GM12865 (cell line): ENCODE results near the gene REPIN1.

Experiments
- DNase-seq: peaks from one replicate; pipeline ENCODE4 v3.0.0; 2010; ENCODE audit warnings: low read depth
- H3K4me3 ChIP-seq: 2 replicates; pipeline ENCODE4 v1.5.1; 2011; ENCODE audit warnings: mild to moderate bottlenecking, low read depth, low read length, control low read depth
- CTCF ChIP-seq: IDR thresholded peaks from 2 replicates; pipeline ENCODE4 v1.5.1; 2011; ENCODE audit warnings: low read length, control low read depth, low read depth, inconsistent platforms; ENCODE audit not compliant: insufficient read depth; ENCODE audit errors: missing control alignments

The REPIN1 gene

GRCh38 chr7:150330211-150330885 lies 38.3 kb upstream of the REPIN1 start:
- no peak overlapping the region for H3K4me3 ChIP-seq
- DNase-seq, result no peak
- no peak for TF ChIP-seq CTCF

- DNase-seq, result no peak
- no peak for TF ChIP-seq CTCF
- no peak overlapping the region for H3K4me3 ChIP-seq
Observed at GRCh38 chr7:150332852-150333635, 35.6 kb upstream of the REPIN1 start.

- DNase-seq, result no peak
- no peak for TF ChIP-seq CTCF
- no peak overlapping the region for H3K4me3 ChIP-seq
Observed at GRCh38 chr7:150333659-150334058, 35.0 kb upstream of the REPIN1 start.

GRCh38 chr7:150334108-150334507 lies 34.5 kb upstream of the REPIN1 start:
- DNase-seq, result no peak
- TF ChIP-seq CTCF, result no peak
- no peak overlapping the region for H3K4me3 ChIP-seq

- TF ChIP-seq CTCF, result no peak
- no peak overlapping the region for H3K4me3 ChIP-seq
- DNase-seq, result no peak
Observed at GRCh38 chr7:150335108-150335773, 33.4 kb upstream of the REPIN1 start.

GRCh38 chr7:150335774-150336112 lies 32.9 kb upstream of the REPIN1 start:
- H3K4me3 ChIP-seq, result no peak overlapping the region
- DNase-seq, result no peak
- no peak for TF ChIP-seq CTCF
